OCI-LY1 (cell line): ENCODE measurements around the gene ADGRD2.

Experiments used
- H2AFZ ChIP-seq: fragments of 200-600 bp; sonication (generic), shearing (Covaris generic); 2 replicates; pipeline ENCODE4 v1.6.0; 2014; ENCODE audit warnings: antibody characterized with exemption, mild to moderate bottlenecking, low read length
- H3F3A ChIP-seq: fragments of 200-600 bp; sonication (generic), shearing (Covaris generic); 2 replicates; pipeline ENCODE4 v1.6.0; 2014; ENCODE audit warnings: mild to moderate bottlenecking, antibody characterized with exemption, low read length, moderate library complexity; ENCODE audit not compliant: insufficient read depth
- H3K27ac ChIP-seq: fragments of 200-600 bp; sonication (generic); 2 replicates; pipeline ENCODE4 v1.5.1; 2014; ENCODE audit warnings: low read length, mixed run types, mild to moderate bottlenecking, low read depth; ENCODE audit not compliant: poor library complexity, severe bottlenecking
- H3K27me3 ChIP-seq: fragments of 200-600 bp; sonication (generic); 2 replicates; pipeline ENCODE4 v1.6.0; 2014; ENCODE audit warnings: antibody characterized with exemption, mild to moderate bottlenecking, low read length, moderate library complexity; ENCODE audit not compliant: insufficient read depth
- H3K36me3 ChIP-seq: fragments of 200-600 bp; sonication (generic); 2 replicates; pipeline ENCODE4 v1.6.1; 2014; ENCODE audit warnings: mild to moderate bottlenecking, antibody characterized with exemption, low read length, moderate library complexity, mixed read lengths; ENCODE audit not compliant: insufficient read depth
- H3K4me1 ChIP-seq: fragments of 200-600 bp; sonication (generic); 2 replicates; pipeline ENCODE4 v1.5.1; 2014; ENCODE audit warnings: mild to moderate bottlenecking, low read length, moderate library complexity; ENCODE audit not compliant: insufficient read depth, severe bottlenecking
- H3K4me2 ChIP-seq: fragments of 200-600 bp; sonication (generic), shearing (Covaris generic); 2 replicates; pipeline ENCODE4 v1.6.1; 2014; ENCODE audit warnings: low read length
- H3K4me3 ChIP-seq: fragments of 200-600 bp; sonication (generic); 2 replicates; pipeline ENCODE4 v1.5.1; 2014; ENCODE audit warnings: low read length, low read depth, mild to moderate bottlenecking, mixed read lengths; ENCODE audit not compliant: poor library complexity, severe bottlenecking
- H3K79me2 ChIP-seq: fragments of 200-600 bp; shearing (Covaris generic); 2 replicates; pipeline ENCODE4 v1.6.1; 2016; ENCODE audit warnings: mixed run types, low read length, mixed read lengths; ENCODE audit not compliant: insufficient read depth
- H3K9ac ChIP-seq: fragments of 200-600 bp; sonication (generic), shearing (Covaris generic); 2 replicates; pipeline ENCODE4 v1.6.1; 2014; ENCODE audit warnings: mild to moderate bottlenecking, low read length, mixed read lengths
- H3K9me2 ChIP-seq: fragments of 200-600 bp; sonication (generic), shearing (Covaris generic); 2 replicates; pipeline ENCODE4 v1.6.1; 2014; ENCODE audit warnings: low read depth, mild to moderate bottlenecking, low read length, mixed read lengths
- H3K9me3 ChIP-seq: fragments of 200-600 bp; shearing (Covaris generic); 2 replicates; pipeline ENCODE4 v1.6.1; 2014; ENCODE audit warnings: low read length, mixed read lengths
- H4K20me1 ChIP-seq: fragments of 200-600 bp; sonication (generic), shearing (Covaris generic); 2 replicates; pipeline ENCODE4 v1.6.0; 2016; ENCODE audit warnings: mild to moderate bottlenecking, low read length; ENCODE audit not compliant: insufficient read depth
- CTCF ChIP-seq: fragments of 200-600 bp; sonication (generic), shearing (Covaris generic); IDR thresholded peaks from 2 replicates; pipeline ENCODE4 v1.5.1; 2017; ENCODE audit warnings: mild to moderate bottlenecking, antibody characterized with exemption, low read length, moderate library complexity, mixed read lengths
- EZH2 ChIP-seq: fragments of 200-600 bp; sonication (generic), shearing (Covaris generic); IDR thresholded peaks from 2 replicates; pipeline ENCODE4 v1.8.0; 2017; ENCODE audit warnings: borderline replicate concordance, mixed run types, mild to moderate bottlenecking, antibody characterized with exemption, low read length, moderate library complexity, mixed read lengths

Gene ADGRD2

GRCh38 chr9:124478354-124478753, 28.1 kb downstream of the ADGRD2 start:
- Histone ChIP-seq H3K27me3 (no peaks in the 10 kb centered on the region), H3K36me3 (no peaks in the 10 kb centered on the region), H2AFZ (no peak overlapping the region), H3K4me3 (peak overlapping the region; percentile 55), H3K9me2 (no peaks in the 10 kb centered on the region), H3K4me1 (peaks cover 19% of the 10 kb centered on the region), H3F3A (no peaks in the 10 kb centered on the region), H3K9ac (no peak overlapping the region), H4K20me1 (no peaks in the 10 kb centered on the region), H3K4me2 (0 out of 2 replicates have a peak overlapping the region, but pooled peaks have one; percentile 61), H3K9me3 (no peaks in the 10 kb centered on the region), H3K79me2 (no peaks in the 10 kb centered on the region), H3K27ac (no peak overlapping the region)
- TF ChIP-seq EZH2: no peak
- no peak for TF ChIP-seq CTCF

GRCh38 chr9:124479371-124479770, 29.1 kb downstream of the ADGRD2 start:
- H3K9me2 ChIP-seq: no peaks in the 10 kb centered on the region
- peaks cover 19% of the 10 kb centered on the region for H3K4me1 ChIP-seq
- H3F3A ChIP-seq: no peaks in the 10 kb centered on the region
- H3K79me2 ChIP-seq: no peaks in the 10 kb centered on the region
- H3K4me2 ChIP-seq: no peak overlapping the region
- no peak overlapping the region for H2AFZ ChIP-seq
- H3K27me3 ChIP-seq: no peaks in the 10 kb centered on the region
- no peak overlapping the region for H3K4me3 ChIP-seq
- H3K36me3 ChIP-seq: no peaks in the 10 kb centered on the region
- no peaks in the 10 kb centered on the region for H4K20me1 ChIP-seq
- H3K27ac ChIP-seq: no peak overlapping the region
- TF ChIP-seq CTCF: no peak
- no peak for TF ChIP-seq EZH2
- H3K9me3 ChIP-seq: no peaks in the 10 kb centered on the region
- no peak overlapping the region for H3K9ac ChIP-seq

GRCh38 chr9:124479947-124480620, 29.8 kb downstream of the ADGRD2 start:
- TF ChIP-seq CTCF: no peak
- no peak for TF ChIP-seq EZH2
- H3K4me2 ChIP-seq: peak overlapping the region; percentile 39; the same call in 1 of the 2 replicates
- H3K9ac ChIP-seq: no peak overlapping the region
- no peak overlapping the region for H3K4me3 ChIP-seq
- peaks cover 19% of the 10 kb centered on the region for H3K4me1 ChIP-seq
- H2AFZ ChIP-seq: peak overlapping the region; percentile 53; the same call in 1 of the 2 replicates
- H3K9me2 ChIP-seq: no peaks in the 10 kb centered on the region
- no peaks in the 10 kb centered on the region for H4K20me1 ChIP-seq
- no peaks in the 10 kb centered on the region for H3K9me3 ChIP-seq
- H3K27me3 ChIP-seq: no peaks in the 10 kb centered on the region
- no peaks in the 10 kb centered on the region for H3K79me2 ChIP-seq
- no peaks in the 10 kb centered on the region for H3F3A ChIP-seq
- no peak overlapping the region for H3K27ac ChIP-seq
- H3K36me3 ChIP-seq: no peaks in the 10 kb centered on the region
